ENCODE measurements around the gene RTP1.

DNA sequence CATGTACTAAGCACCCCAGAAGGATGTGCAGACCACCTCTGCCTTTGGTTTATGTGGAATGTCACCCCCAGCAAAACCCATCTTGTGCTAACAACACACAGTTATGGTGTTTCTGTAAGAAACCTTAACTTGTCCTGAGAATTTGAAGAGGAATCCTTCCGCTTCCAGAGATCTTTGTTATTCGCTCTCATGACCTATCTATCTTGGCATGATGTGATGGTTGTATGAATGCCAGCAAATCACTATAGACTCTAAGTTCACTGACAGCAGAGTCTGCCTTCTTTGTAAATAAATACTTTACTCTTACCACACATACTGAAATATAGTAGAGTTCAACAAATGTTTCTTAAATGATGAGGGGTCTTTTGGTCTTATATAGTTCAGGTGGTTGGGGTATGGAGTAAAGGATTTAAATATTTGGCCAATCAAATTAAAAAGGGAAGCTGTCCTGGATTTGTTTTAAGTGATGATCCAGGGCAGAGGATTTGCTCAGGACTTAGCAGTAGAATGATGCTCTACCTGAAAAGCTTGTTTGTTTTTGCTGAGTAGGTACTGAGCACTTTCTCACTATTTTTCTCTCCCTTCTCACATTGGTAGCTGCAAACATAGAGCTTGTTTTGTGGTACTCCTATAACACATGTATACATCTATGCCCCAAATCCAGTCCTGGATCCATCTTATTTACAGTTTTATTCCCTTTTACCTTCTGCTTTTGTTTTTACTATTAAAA lies 27.9 kb upstream of the RTP1 start:
- TF ChIP-seq ZNF274 (IDR thresholded peaks at IDR 0.05; ENCODE audit: low read depth, low read length) (no peak), SUZ12 (IDR thresholded peaks at IDR 0.05; ENCODE audit: extremely low read depth, insufficient read depth, insufficient read length) (no peak)
